ENCODE results near the gene GRID2. TPM values are rescaled to one million over a fixed set of nuclear protein-coding genes. Genes with fewer than 3 reads are reported as not detected.
"Not testable (repeated sequence)": the region's sequence is repeated elsewhere in the genome, so short reads cannot be mapped to it uniquely, and the experiment has no call there.

The GRID2 gene
- total RNA-seq, 2 experiments from 2014 or later = not detected

GRCh38 chr4:92368653-92369052 is 64.9 kb downstream of the GRID2 start:
- Mint-ChIP-seq H3K27ac (no peak overlapping the region), H3K36me3 (ENCODE audit: low read depth) (no peaks in the 10 kb centered on the region), H3K4me1 (no peaks in the 10 kb centered on the region), H3K4me3 (no peak overlapping the region), H3K27me3 (no peaks in the 10 kb centered on the region), H3K9me3 (ENCODE audit: low read depth) (no peaks in the 10 kb centered on the region)
- intact Hi-C loops (cut with DNase I, micrococcal nuclease) = no loop called here
- DNase-seq (no peak), ATAC-seq (no peak)
- ChIA-PET CTCF (no interaction called here), POLR2A (no interaction called here)

GRCh38 chr4:92381616-92382015 is 77.8 kb downstream of the GRID2 start:
- intact Hi-C loops (cut with DNase I, micrococcal nuclease) = loop anchor here (10.0 kb wide), 1 partner anchor 1267 kb away; no protein-coding TSS in a partner anchor
- Mint-ChIP-seq H3K36me3 (ENCODE audit: low read depth) (no peaks in the 10 kb centered on the region), H3K27ac (no peak overlapping the region), H3K9me3 (ENCODE audit: low read depth) (peaks cover 4% of the 10 kb centered on the region), H3K4me1 (no peaks in the 10 kb centered on the region), H3K27me3 (no peaks in the 10 kb centered on the region), H3K4me3 (no peak overlapping the region)
- POLR2A ChIA-PET = no interaction called here
- DNase-seq = no peak
- CTCF ChIA-PET = no interaction called here
- ATAC-seq = no peak

DNA sequence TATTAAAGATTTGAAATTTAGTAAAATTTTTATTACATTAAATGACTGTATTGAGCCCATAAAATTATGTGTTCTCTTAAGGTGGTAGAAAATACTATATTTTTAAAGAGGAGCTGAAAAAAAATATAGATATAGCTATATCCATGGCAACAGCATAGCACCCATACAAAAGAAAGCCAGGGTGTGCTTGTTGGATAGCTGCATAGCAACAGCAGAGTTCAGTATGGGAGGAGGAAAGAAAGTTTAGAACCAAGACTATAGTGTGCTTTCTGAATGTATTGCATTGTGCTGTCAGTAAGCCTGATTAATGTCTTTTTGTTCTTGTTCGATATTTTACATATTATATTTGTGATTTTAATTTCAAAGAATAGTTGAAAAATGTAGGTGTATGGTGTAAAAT is 78.4 kb downstream of the GRID2 start:
- Mint-ChIP-seq H3K27ac (no peak overlapping the region), H3K4me3 (no peak overlapping the region), H3K36me3 (ENCODE audit: low read depth) (no peaks in the 10 kb centered on the region), H3K9me3 (ENCODE audit: low read depth) (peaks cover 3% of the 10 kb centered on the region), H3K27me3 (no peaks in the 10 kb centered on the region), H3K4me1 (no peaks in the 10 kb centered on the region)
- ATAC-seq = no peak
- intact Hi-C loops (cut with DNase I, micrococcal nuclease) = loop anchor here (10.0 kb wide), 1 partner anchor 1267 kb away; no protein-coding TSS in a partner anchor
- DNase-seq = no peak
- ChIA-PET CTCF (no interaction called here), POLR2A (no interaction called here)

DNA sequence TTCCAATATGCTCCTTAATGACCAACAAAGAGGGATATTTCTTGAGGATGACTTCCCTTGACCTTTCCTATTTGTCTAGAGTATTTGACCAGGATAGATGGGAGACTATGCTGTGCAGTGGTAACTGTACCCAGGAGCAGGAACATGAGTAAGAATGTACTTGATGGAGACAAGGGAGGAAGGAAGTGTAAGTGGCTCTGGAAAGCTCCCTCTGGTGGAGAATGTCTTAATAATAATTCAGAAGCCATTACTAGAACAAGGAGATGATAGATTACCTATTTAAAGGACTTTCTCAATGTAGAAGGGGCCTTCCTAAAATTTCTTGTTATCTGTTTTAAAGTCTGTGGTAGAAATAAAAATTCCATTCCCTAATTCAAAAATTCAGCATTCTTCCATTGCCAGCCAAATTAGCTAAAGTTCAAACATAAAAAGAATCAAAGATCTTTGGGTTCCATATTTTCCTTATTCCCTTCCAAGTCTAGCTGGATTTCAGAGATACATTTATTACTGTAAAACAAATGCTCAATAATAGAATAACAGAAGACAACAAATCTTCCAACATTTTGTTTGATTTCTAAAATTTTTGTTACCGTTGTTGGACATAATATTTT is 83.8 kb downstream of the GRID2 start:
- DNase-seq = no peak
- no peaks in the 10 kb centered on the region for H3K27me3 Mint-ChIP-seq
- no peaks in the 10 kb centered on the region for H3K9me3 Mint-ChIP-seq (ENCODE audit: low read depth)
- no peak for ATAC-seq
- no peak overlapping the region for H3K4me3 Mint-ChIP-seq
- POLR2A ChIA-PET = no interaction called here
- H3K36me3 Mint-ChIP-seq (ENCODE audit: low read depth) = no peaks in the 10 kb centered on the region
- H3K27ac Mint-ChIP-seq = no peak overlapping the region
- intact Hi-C loops (cut with DNase I, micrococcal nuclease) = loop anchor here (2.0 to 10.0 kb wide), 2 partner anchors 1273 to 1969 kb away; no protein-coding TSS in a partner anchor
- CTCF ChIA-PET = interaction anchor here (1.0 kb wide), 1 partner anchor 40 kb away, joined by 3 read pairs; no protein-coding TSS in a partner anchor
- H3K4me1 Mint-ChIP-seq = no peaks in the 10 kb centered on the region

- ATAC-seq = no peak
- no peaks in the 10 kb centered on the region for H3K27me3 Mint-ChIP-seq
- H3K9me3 Mint-ChIP-seq (ENCODE audit: low read depth) = peaks cover 2% of the 10 kb centered on the region
- DNase-seq = no peak
- H3K36me3 Mint-ChIP-seq (ENCODE audit: low read depth) = no peaks in the 10 kb centered on the region
- intact Hi-C loops (cut with DNase I, micrococcal nuclease) = no loop called here
- H3K4me3 Mint-ChIP-seq = no peak overlapping the region
- no peaks in the 10 kb centered on the region for H3K4me1 Mint-ChIP-seq
- ChIA-PET CTCF (interaction anchor here (0.7 to 1.6 kb wide), 2 partner anchors 8 to 33 kb away, joined by 3 to 6 read pairs; no protein-coding TSS in a partner anchor), POLR2A (no interaction called here)
- no peak overlapping the region for H3K27ac Mint-ChIP-seq
Measured at GRCh38 chr4:92399032-92399431, 95.3 kb downstream of the GRID2 start.

DNA sequence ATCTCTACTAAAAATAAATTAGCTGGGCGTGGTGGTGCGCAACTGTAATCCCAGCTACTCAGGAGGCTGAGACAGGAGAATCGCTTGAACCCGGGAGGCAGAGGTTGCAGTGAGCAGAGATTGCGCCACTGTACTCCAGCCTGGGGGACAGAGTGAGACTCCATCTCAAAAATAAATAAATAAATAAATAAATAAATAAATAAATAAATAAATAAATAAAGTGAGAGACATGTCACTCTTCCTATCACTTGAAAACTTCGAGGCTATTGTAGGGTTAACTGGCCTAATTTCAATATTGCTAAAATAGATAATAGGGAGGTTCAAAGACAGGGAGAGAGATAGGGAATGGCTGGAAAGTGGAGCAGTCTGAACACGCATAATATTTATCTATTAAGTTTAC is 99.8 kb downstream of the GRID2 start:
- ATAC-seq; H3K9me3 Mint-ChIP-seq (ENCODE audit: low read depth); intact Hi-C loops (cut with DNase I, micrococcal nuclease); DNase-seq; CTCF ChIA-PET; H3K27ac Mint-ChIP-seq; H3K4me3 Mint-ChIP-seq; H3K36me3 Mint-ChIP-seq (ENCODE audit: low read depth); H3K27me3 Mint-ChIP-seq; H3K4me1 Mint-ChIP-seq; POLR2A ChIA-PET: not testable (repeated sequence)

DNA sequence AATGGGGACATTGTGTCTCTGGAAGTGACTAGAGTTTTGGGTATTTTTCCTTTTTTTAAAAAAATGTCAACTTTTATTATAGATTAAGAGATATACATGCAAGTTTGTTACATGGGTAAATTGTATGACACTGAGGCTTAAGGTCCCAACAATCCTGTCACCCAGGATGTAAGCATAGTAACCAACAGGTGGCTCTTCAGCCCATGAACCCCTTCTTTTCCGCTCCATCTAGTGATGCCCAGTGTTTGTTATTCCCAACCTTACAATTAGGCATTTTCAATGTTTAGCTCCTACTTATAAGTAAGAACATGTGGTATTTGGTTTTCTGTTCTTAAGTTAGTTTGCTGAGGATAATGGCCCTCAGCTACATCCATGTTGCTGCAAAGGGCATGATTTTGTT is 102.7 kb downstream of the GRID2 start:
- POLR2A ChIA-PET = no interaction called here

GRCh38 chr4:92421920-92422319 is 118.2 kb downstream of the GRID2 start:
- DNase-seq (no peak), ATAC-seq (no peak)
- H3K27ac Mint-ChIP-seq = no peak overlapping the region
- H3K4me3 Mint-ChIP-seq = no peak overlapping the region
- CTCF ChIA-PET = no interaction called here
- H3K27me3 Mint-ChIP-seq = no peaks in the 10 kb centered on the region
- POLR2A ChIA-PET = no interaction called here
- H3K4me1 Mint-ChIP-seq = no peaks in the 10 kb centered on the region
- no peaks in the 10 kb centered on the region for H3K36me3 Mint-ChIP-seq (ENCODE audit: low read depth)
- peaks cover 8% of the 10 kb centered on the region for H3K9me3 Mint-ChIP-seq (ENCODE audit: low read depth)
- intact Hi-C loops (cut with DNase I, micrococcal nuclease) = no loop called here

More for the DNA sequence above, 102.7 kb downstream of the GRID2 start:
- Mint-ChIP-seq H3K4me1 (no peaks in the 10 kb centered on the region), H3K36me3 (ENCODE audit: low read depth) (no peaks in the 10 kb centered on the region), H3K4me3 (no peak overlapping the region), H3K27ac (no peak overlapping the region), H3K27me3 (no peaks in the 10 kb centered on the region), H3K9me3 (ENCODE audit: low read depth) (no peaks in the 10 kb centered on the region)
- no peak for DNase-seq
- intact Hi-C loops (cut with DNase I, micrococcal nuclease) = no loop called here
- ATAC-seq = no peak
- CTCF ChIA-PET = no interaction called here

- peaks cover 8% of the 10 kb centered on the region for H3K9me3 Mint-ChIP-seq (ENCODE audit: low read depth)
- CTCF ChIA-PET = no interaction called here
- ATAC-seq (no peak), DNase-seq (no peak)
- H3K27me3 Mint-ChIP-seq = no peaks in the 10 kb centered on the region
- no peak overlapping the region for H3K27ac Mint-ChIP-seq
- H3K36me3 Mint-ChIP-seq (ENCODE audit: low read depth) = no peaks in the 10 kb centered on the region
- POLR2A ChIA-PET = no interaction called here
- no peak overlapping the region for H3K4me3 Mint-ChIP-seq
- H3K4me1 Mint-ChIP-seq = no peaks in the 10 kb centered on the region
- intact Hi-C loops (cut with DNase I, micrococcal nuclease) = no loop called here
Measured at GRCh38 chr4:92433272-92433758, 129.5 kb downstream of the GRID2 start.

DNA sequence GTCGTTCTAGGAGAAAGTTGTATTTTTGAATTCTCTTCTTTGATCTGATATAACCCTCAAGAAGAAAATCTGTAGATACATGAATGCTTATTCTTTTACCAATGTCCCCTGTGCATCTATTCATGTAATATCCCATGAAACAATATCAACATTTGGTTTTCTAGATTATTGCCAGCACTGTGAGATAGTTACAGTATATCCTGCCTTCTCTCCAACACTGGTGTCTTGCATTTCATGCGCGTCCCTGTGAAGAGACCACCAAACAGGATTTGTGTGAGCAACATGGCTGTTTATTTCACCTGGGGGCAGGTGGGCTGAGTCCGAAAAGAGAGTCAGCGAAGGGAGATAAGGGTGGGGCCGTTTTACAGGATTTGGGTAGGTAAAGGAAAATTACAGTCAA is 135.0 kb downstream of the GRID2 start:
- H3K27me3 Mint-ChIP-seq; H3K36me3 Mint-ChIP-seq (ENCODE audit: low read depth); POLR2A ChIA-PET; H3K4me1 Mint-ChIP-seq; ATAC-seq; intact Hi-C loops (cut with DNase I, micrococcal nuclease); DNase-seq; CTCF ChIA-PET; H3K27ac Mint-ChIP-seq; H3K4me3 Mint-ChIP-seq: not testable (repeated sequence)
- peaks cover 14% of the 10 kb centered on the region for H3K9me3 Mint-ChIP-seq (ENCODE audit: low read depth)

GRCh38 chr4:92442131-92442530 is 138.4 kb downstream of the GRID2 start:
- H3K4me3 Mint-ChIP-seq; intact Hi-C loops (cut with DNase I, micrococcal nuclease); H3K36me3 Mint-ChIP-seq (ENCODE audit: low read depth); H3K27ac Mint-ChIP-seq; H3K9me3 Mint-ChIP-seq (ENCODE audit: low read depth); ATAC-seq; H3K27me3 Mint-ChIP-seq; H3K4me1 Mint-ChIP-seq; CTCF ChIA-PET; DNase-seq; POLR2A ChIA-PET: not testable (repeated sequence)

DNA sequence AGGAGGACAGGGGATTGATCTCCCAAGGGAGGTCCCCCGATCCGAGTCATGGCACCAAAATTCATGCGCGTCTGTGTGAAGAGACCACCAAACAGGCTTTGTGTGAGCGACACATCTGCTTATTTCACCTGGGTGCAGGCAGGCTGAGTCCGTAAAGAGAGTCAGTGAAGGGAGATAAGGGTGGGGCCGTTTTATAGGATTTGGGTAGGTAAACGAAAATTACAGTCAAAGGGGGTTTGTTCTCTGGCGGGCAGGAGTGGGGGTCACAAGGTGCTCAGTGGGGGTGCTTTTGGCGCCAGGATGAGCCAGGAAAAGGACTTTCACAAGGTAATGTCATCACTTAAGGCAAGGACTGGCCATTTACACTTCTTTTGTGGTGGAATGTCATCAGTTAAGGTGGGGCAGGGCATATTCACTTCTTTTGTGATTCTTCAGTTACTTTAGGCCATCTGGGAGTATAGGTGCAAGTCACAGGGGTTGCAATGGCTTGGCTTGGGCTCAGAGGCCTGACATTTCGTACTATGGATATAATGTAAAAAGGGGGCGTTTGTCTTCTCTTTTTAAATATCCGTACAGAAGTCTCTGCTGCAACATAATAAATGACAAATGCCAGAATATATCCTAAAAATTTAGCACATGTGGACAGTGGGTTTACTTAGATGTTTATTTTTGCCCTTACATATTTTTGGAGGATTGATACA is 140.5 kb downstream of the GRID2 start:
- ATAC-seq; POLR2A ChIA-PET; H3K4me1 Mint-ChIP-seq; H3K27me3 Mint-ChIP-seq; H3K4me3 Mint-ChIP-seq; DNase-seq; H3K27ac Mint-ChIP-seq; CTCF ChIA-PET; intact Hi-C loops (cut with DNase I, micrococcal nuclease); H3K9me3 Mint-ChIP-seq (ENCODE audit: low read depth); H3K36me3 Mint-ChIP-seq (ENCODE audit: low read depth): not testable (repeated sequence)

All from activated CD4-positive, alpha-beta T cell treated with anti-CD3 and anti-CD28 coated beads for 36 hours (primary cell).